Activated naive CD4-positive, alpha-beta T cell treated with anti-CD3 and anti-CD28 coated beads, Interleukin-2, amount 10 ng/mL, durations not matched to agents 7 days and 5 days (primary cell): ENCODE measurements around the gene TMBIM4.

ENCODE experiments used
- CTCF ChIA-PET: fragments of 350-600 bp; sonication (Branson Sonifier 250); formaldehyde crosslinking; loops from one replicate; lab custom pipeline; 2021; ENCODE audit warnings: antibody characterized with exemption; lab: Charles Lee
- DNase-seq: peaks from one replicate; pipeline ENCODE4 v3.0.0-alpha.2; 2020
- H3K27ac Mint-ChIP-seq: one replicate; pipeline ENCODE4 v1.8.0; 2021; ENCODE audit warnings: mild to moderate bottlenecking, moderate library complexity, mixed read lengths
- H3K27me3 Mint-ChIP-seq: one replicate; pipeline ENCODE4 v1.8.0; 2021; ENCODE audit warnings: mild to moderate bottlenecking, mixed read lengths
- H3K36me3 Mint-ChIP-seq: one replicate; pipeline ENCODE4 v1.8.0; 2021; ENCODE audit warnings: mixed read lengths
- H3K4me1 Mint-ChIP-seq: one replicate; pipeline ENCODE4 v1.8.0; 2021; ENCODE audit warnings: mixed read lengths
- H3K4me3 Mint-ChIP-seq: one replicate; pipeline ENCODE4 v1.8.0; 2021; ENCODE audit warnings: mild to moderate bottlenecking, moderate library complexity, mixed read lengths
- H3K9me3 Mint-ChIP-seq: one replicate; pipeline ENCODE4 v1.8.0; 2021; ENCODE audit warnings: mixed read lengths

Gene TMBIM4

DNA sequence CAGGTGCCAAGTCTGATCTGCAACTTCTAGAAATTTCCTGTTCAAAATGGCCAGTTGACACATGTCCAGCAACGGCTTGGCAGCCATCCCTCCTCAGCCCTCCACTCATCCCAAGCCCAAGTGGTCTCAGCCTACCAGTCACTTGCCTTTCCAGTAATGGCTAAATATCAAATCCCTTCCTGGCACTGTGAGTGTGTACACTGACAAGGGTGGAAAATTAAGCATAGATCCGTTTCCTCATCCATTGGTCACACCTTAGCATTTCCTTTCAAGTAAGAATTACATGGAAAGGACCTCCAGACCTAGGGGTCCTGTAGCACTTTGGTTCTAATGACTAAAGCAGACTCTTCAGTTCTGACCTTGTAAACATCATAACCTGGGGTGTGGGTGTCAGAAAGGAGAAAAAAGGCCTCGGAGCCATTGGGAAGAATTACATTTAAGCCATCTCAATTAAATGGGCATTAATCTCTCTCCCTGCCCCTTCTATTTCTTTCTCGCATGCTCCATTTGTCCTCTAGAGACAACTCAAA, 54.7 kb downstream of the TMBIM4 start:
- H3K4me3 Mint-ChIP-seq = no peak overlapping the region
- CTCF ChIA-PET = interaction anchor here (1.4 kb wide), 1 partner anchor 8 kb away, joined by 3 read pairs; no protein-coding TSS in a partner anchor

DNA sequence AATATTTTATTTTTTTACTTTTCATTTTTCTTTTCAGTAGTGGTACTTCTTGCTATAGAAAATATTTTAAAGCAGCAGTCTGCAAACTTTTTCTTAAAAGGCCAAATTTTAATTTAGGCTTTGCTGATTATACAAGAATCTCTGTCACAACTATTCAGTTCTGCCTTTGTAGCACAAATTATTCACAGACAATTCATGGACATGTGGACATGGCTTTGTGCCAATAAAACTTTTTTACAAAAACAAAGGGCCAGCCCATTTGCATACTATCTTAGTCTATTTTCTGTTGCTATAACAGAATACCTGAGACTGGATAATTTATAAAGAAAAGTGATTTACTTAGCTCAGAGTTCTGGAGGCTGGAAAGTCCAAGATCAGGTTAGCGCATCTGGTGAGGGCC, 56.3 kb downstream of the TMBIM4 start:
- peaks cover 4% of the 10 kb centered on the region for H3K27me3 Mint-ChIP-seq
- H3K4me1 Mint-ChIP-seq = no peaks in the 10 kb centered on the region
- CTCF ChIA-PET = no interaction called here
- no peak for DNase-seq
- H3K9me3 Mint-ChIP-seq = no peaks in the 10 kb centered on the region
- H3K4me3 Mint-ChIP-seq = no peak overlapping the region
- no peaks in the 10 kb centered on the region for H3K36me3 Mint-ChIP-seq
- no peak overlapping the region for H3K27ac Mint-ChIP-seq

More for the DNA sequence above, 54.7 kb downstream of the TMBIM4 start:
- no peak for DNase-seq
- Mint-ChIP-seq H3K27me3 (peaks cover 4% of the 10 kb centered on the region), H3K4me1 (peaks cover 8% of the 10 kb centered on the region), H3K9me3 (no peaks in the 10 kb centered on the region), H3K27ac (no peak overlapping the region), H3K36me3 (peaks cover 10% of the 10 kb centered on the region)

DNA sequence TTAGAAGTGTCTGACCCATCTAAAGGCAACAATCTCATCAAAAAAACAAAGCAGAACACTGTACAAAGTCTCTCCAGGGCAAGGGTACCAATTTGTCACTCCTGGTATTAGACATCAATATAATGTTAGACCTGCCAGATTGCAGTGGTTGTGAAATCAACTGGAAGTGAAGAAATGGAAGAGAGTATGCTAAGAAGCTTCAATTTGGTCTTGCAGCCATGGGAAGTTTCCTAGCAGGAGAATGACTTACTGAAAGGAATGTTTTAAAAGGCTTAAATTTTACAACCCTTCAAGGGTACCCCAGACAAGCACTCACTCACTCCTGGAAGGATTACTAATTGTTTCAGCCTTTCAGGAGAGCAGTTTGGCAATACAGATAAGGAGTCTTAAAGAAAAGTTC, 58.2 kb downstream of the TMBIM4 start:
- no peak overlapping the region for H3K27ac Mint-ChIP-seq
- DNase-seq = no peak
- H3K4me3 Mint-ChIP-seq = no peak overlapping the region
- no peaks in the 10 kb centered on the region for H3K9me3 Mint-ChIP-seq
- peaks cover 4% of the 10 kb centered on the region for H3K27me3 Mint-ChIP-seq
- CTCF ChIA-PET = no interaction called here
- peaks cover 2% of the 10 kb centered on the region for H3K4me1 Mint-ChIP-seq
- H3K36me3 Mint-ChIP-seq = no peaks in the 10 kb centered on the region

- CTCF ChIA-PET = interaction anchor here (0.8 kb wide), 1 partner anchor 506 kb away, joined by 3 read pairs; no protein-coding TSS in a partner anchor
- H3K4me3 Mint-ChIP-seq = no peak overlapping the region
- DNase-seq = no peak
- no peak overlapping the region for H3K27ac Mint-ChIP-seq
- peaks cover 5% of the 10 kb centered on the region for H3K27me3 Mint-ChIP-seq
- no peaks in the 10 kb centered on the region for H3K9me3 Mint-ChIP-seq
- H3K36me3 Mint-ChIP-seq = no peaks in the 10 kb centered on the region
- peaks cover 2% of the 10 kb centered on the region for H3K4me1 Mint-ChIP-seq
These were observed 60.7 kb downstream of the TMBIM4 start for GRCh38 chr12:66109056-66109455.

- CTCF ChIA-PET = interaction anchor here (0.8 kb wide), 1 partner anchor 506 kb away, joined by 3 read pairs; no protein-coding TSS in a partner anchor
- peaks cover 2% of the 10 kb centered on the region for H3K4me1 Mint-ChIP-seq
- H3K27ac Mint-ChIP-seq = no peak overlapping the region
- no peaks in the 10 kb centered on the region for H3K36me3 Mint-ChIP-seq
- H3K9me3 Mint-ChIP-seq = no peaks in the 10 kb centered on the region
- no peak overlapping the region for H3K4me3 Mint-ChIP-seq
- peaks cover 8% of the 10 kb centered on the region for H3K27me3 Mint-ChIP-seq
- DNase-seq = no peak
These were observed 61.4 kb downstream of the TMBIM4 start for GRCh38 chr12:66108386-66108785.

GRCh38 chr12:66107451-66107915, 62.3 kb downstream of the TMBIM4 start:
- no peak overlapping the region for H3K27ac Mint-ChIP-seq
- peaks cover 2% of the 10 kb centered on the region for H3K4me1 Mint-ChIP-seq
- no peaks in the 10 kb centered on the region for H3K9me3 Mint-ChIP-seq
- H3K36me3 Mint-ChIP-seq = no peaks in the 10 kb centered on the region
- H3K27me3 Mint-ChIP-seq = peaks cover 16% of the 10 kb centered on the region
- H3K4me3 Mint-ChIP-seq = no peak overlapping the region
- CTCF ChIA-PET = interaction anchor here (0.9 to 1.1 kb wide), 4 partner anchors 8 to 551 kb away, joined by 3 read pairs; no protein-coding TSS in a partner anchor
- peak; percentile 57 for DNase-seq

GRCh38 chr12:66103016-66103913, 66.5 kb downstream of the TMBIM4 start:
- Mint-ChIP-seq H3K4me3 (no peak overlapping the region), H3K27me3 (peaks cover 31% of the 10 kb centered on the region), H3K9me3 (no peaks in the 10 kb centered on the region), H3K27ac (no peak overlapping the region), H3K36me3 (no peaks in the 10 kb centered on the region), H3K4me1 (peaks cover 2% of the 10 kb centered on the region)
- CTCF ChIA-PET = interaction anchor here (0.5 to 2.2 kb wide), 2 partner anchors 19 to 555 kb away, joined by 5 to 7 read pairs; no protein-coding TSS in a partner anchor
- DNase-seq = no peak

DNA sequence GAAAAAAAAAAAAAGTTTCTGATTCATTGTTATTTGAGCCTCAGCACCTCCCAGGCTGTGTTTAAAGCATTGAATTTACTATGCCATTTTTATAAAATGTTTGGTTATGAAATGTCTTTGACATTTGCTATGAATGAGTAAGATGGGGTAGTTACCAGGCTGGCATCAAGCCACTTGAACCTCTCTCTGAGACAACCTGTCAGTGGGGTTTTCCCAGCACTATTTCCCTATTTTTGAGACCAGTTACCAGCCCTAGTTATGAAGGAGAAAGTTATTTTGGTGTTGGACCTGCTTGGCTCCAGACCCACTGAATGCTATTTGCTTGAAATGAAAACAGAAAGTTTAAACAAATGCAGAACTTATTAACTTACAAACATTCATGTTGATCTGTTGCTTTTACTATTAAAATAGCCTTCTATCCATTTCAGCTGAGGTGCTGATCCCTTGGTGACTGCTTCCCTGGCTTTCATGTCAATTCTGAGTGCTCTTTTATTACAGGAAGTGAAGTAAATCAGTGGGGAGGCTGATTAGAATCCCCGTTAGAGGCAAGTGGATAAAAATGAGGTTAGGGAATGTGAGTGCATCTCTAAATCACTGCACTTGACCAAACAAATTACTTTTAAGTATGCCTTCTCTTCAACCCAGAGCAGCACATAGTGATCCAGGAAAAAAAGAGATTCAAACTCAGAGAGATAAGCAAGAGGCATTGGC, 77.1 kb downstream of the TMBIM4 start:
- Mint-ChIP-seq H3K27me3 (peaks cover 10% of the 10 kb centered on the region), H3K36me3 (no peaks in the 10 kb centered on the region), H3K27ac (no peak overlapping the region), H3K4me1 (no peaks in the 10 kb centered on the region), H3K9me3 (no peaks in the 10 kb centered on the region), H3K4me3 (no peak overlapping the region)
- CTCF ChIA-PET = no interaction called here
- DNase-seq = no peak

GRCh38 chr12:66090157-66090556, 79.6 kb downstream of the TMBIM4 start:
- CTCF ChIA-PET = interaction anchor here (1.0 kb wide), 1 partner anchor 534 kb away, joined by 3 read pairs; no protein-coding TSS in a partner anchor
- H3K27me3 Mint-ChIP-seq = peaks cover 5% of the 10 kb centered on the region
- H3K4me3 Mint-ChIP-seq = no peak overlapping the region
- no peaks in the 10 kb centered on the region for H3K4me1 Mint-ChIP-seq
- no peaks in the 10 kb centered on the region for H3K36me3 Mint-ChIP-seq
- DNase-seq = no peak
- H3K9me3 Mint-ChIP-seq = no peaks in the 10 kb centered on the region
- no peak overlapping the region for H3K27ac Mint-ChIP-seq

- Mint-ChIP-seq H3K9me3 (no peaks in the 10 kb centered on the region), H3K27me3 (peaks cover 5% of the 10 kb centered on the region), H3K4me3 (no peak overlapping the region), H3K27ac (no peak overlapping the region), H3K36me3 (no peaks in the 10 kb centered on the region), H3K4me1 (no peaks in the 10 kb centered on the region)
- DNase-seq = peak; percentile 71
- CTCF ChIA-PET = interaction anchor here (0.9 to 1.4 kb wide), 5 partner anchors 10 to 45 kb away, joined by 3 to 5 read pairs (median 3); no protein-coding TSS in a partner anchor
These were observed 82.3 kb downstream of the TMBIM4 start for GRCh38 chr12:66087365-66087943.

- H3K9me3 Mint-ChIP-seq = no peaks in the 10 kb centered on the region
- no peak overlapping the region for H3K4me3 Mint-ChIP-seq
- CTCF ChIA-PET = interaction anchor here (0.6 kb wide), 1 partner anchor 1198 kb away, joined by 3 read pairs; no protein-coding TSS in a partner anchor
- H3K27ac Mint-ChIP-seq = no peak overlapping the region
- no peak for DNase-seq
- H3K4me1 Mint-ChIP-seq = no peaks in the 10 kb centered on the region
- H3K27me3 Mint-ChIP-seq = peaks cover 5% of the 10 kb centered on the region
- no peaks in the 10 kb centered on the region for H3K36me3 Mint-ChIP-seq
These were observed 83.8 kb downstream of the TMBIM4 start for GRCh38 chr12:66085998-66086397.
